HG03565 (cell line): ENCODE results near the gene ZP3.
"Not testable (repeated sequence)": the region's sequence is repeated elsewhere in the genome, so short reads cannot be mapped to it uniquely, and the experiment has no call there.

Experiments
- ATAC-seq: cut with Tn5 transposase; IDR thresholded peaks from one replicate; pipeline ENCODE4 v1.9.1; 2021; ENCODE audit warnings: mild to moderate bottlenecking, moderate library complexity; ENCODE audit not compliant: unreplicated experiment

ZP3 gene

GRCh38 chr7:76480403-76481253 is 55.9 kb downstream of the ZP3 start:
- ATAC-seq: not testable (repeated sequence)

- not testable (repeated sequence) for ATAC-seq
Measured at GRCh38 chr7:76482660-76483059, 57.9 kb downstream of the ZP3 start.

GRCh38 chr7:76483081-76483480 is 58.3 kb downstream of the ZP3 start:
- not testable (repeated sequence) for ATAC-seq

- not testable (repeated sequence) for ATAC-seq
Measured at GRCh38 chr7:76484456-76484855, 59.7 kb downstream of the ZP3 start.

- peak; percentile 1 for ATAC-seq
Measured at GRCh38 chr7:76485822-76486610, 61.3 kb downstream of the ZP3 start.

- peak; percentile 97 for ATAC-seq
Measured at GRCh38 chr7:76486618-76487017, 61.9 kb downstream of the ZP3 start.

- ATAC-seq: not testable (repeated sequence)
Measured at GRCh38 chr7:76487969-76488368, 63.2 kb downstream of the ZP3 start.
